ENCODE data around the gene SUMF2. TPM values are rescaled to one million over a fixed set of nuclear protein-coding genes. Genes with fewer than 3 reads are reported as not detected.

SUMF2 gene
- total and polyA plus RNA-seq, 2 experiments from 2014 or later, result 186 to 188 TPM

DNA sequence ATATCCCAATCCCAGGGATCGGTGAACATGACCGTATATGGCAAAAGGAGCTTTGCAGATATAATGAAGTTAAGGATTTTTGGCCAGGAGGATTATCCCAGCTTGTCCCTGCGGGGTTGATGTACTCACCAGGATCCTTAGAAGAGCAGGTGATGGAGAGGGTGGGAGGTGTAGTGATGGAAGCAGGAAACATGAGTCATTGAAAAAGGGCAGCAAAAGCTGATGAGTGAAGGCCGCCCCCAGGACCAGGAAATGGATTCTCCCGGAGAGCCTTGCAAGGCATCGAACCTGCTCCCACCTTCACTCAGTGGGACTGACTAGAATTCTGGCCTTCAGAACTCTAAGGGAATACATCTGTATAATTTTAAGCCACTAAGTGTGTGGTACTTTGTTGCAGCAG, 57.4 kb downstream of the SUMF2 start:
- no peaks in the 10 kb centered on the region for H3K9me3 ChIP-seq (ENCODE audit: low read depth)
- H4K20me1 ChIP-seq (ENCODE audit: insufficient read depth), result no peaks in the 10 kb centered on the region
- DNase-seq, result no peak
- H2AFZ ChIP-seq, result no peak overlapping the region
- no peak overlapping the region for H3K4me3 ChIP-seq
- no peaks in the 10 kb centered on the region for H3F3A ChIP-seq (ENCODE audit: insufficient read depth)
- TF ChIP-seq EZH2phosphoT487 (IDR thresholded peaks at IDR 0.05; ENCODE audit: insufficient read depth, low read depth) (no peak), EZH2 (IDR thresholded peaks at IDR 0.05; ENCODE audit: insufficient read depth, poor library complexity, severe bottlenecking) (no peak)
- H3K79me2 ChIP-seq (ENCODE audit: insufficient read depth), result no peaks in the 10 kb centered on the region
- H3K9me2 ChIP-seq (ENCODE audit: insufficient read depth), result no peaks in the 10 kb centered on the region
- in situ Hi-C loops (cut with MboI), result no loop called here
- no peak overlapping the region for H3K9ac ChIP-seq
- H3K36me3 ChIP-seq (ENCODE audit: low read depth), result no peaks in the 10 kb centered on the region
- H3K27ac ChIP-seq, result no peak overlapping the region
- WGBS, 2 experiments (ENCODE audit: low coverage in 1 of 2, low lambda C conversion rate in 2 of 2, missing lambda C conversion rate in 2 of 2), result 56 to 60% methylated on average over 6 of the region's 6 CpGs
- no peaks in the 10 kb centered on the region for H3K4me1 ChIP-seq (ENCODE audit: insufficient read depth)
- peaks cover 1% of the 10 kb centered on the region; the same call in 1 of the 2 replicates for H3K27me3 ChIP-seq (replicated peaks; ENCODE audit: insufficient read depth)
- no peak overlapping the region for H3K4me2 ChIP-seq (ENCODE audit: unreplicated experiment)

DNA sequence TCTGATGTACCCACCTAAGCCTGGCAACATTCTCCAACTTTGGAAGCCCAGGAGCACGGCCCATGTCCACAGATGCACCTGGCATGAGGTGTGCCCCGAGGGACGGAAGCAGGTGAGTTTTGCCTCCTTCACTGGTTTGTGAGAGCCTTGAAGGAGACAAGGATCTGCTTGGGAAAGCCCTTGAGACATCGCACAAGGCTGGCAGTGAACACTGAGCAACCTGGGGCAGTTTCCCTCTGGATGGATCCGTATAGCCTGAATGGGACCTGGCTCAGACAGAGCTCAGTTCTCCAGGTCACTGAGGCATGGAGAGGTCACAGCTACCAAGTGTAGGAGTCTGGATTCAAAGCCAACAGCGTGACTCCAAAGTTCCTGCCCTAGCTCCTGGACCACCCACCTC, 60.9 kb downstream of the SUMF2 start:
- no peaks in the 10 kb centered on the region for H3F3A ChIP-seq (ENCODE audit: insufficient read depth)
- DNase-seq, result no peak
- H3K9me2 ChIP-seq (ENCODE audit: insufficient read depth), result no peaks in the 10 kb centered on the region
- no peaks in the 10 kb centered on the region for H3K36me3 ChIP-seq (ENCODE audit: low read depth)
- no peak overlapping the region for H2AFZ ChIP-seq
- H3K9me3 ChIP-seq (ENCODE audit: low read depth), result no peaks in the 10 kb centered on the region
- in situ Hi-C loops (cut with MboI), result no loop called here
- H3K9ac ChIP-seq, result no peak overlapping the region
- no peaks in the 10 kb centered on the region for H3K79me2 ChIP-seq (ENCODE audit: insufficient read depth)
- no peaks in the 10 kb centered on the region for H3K27me3 ChIP-seq (replicated peaks; ENCODE audit: insufficient read depth)
- H3K4me1 ChIP-seq (ENCODE audit: insufficient read depth), result no peaks in the 10 kb centered on the region
- TF ChIP-seq EZH2 (IDR thresholded peaks at IDR 0.05; ENCODE audit: insufficient read depth, poor library complexity, severe bottlenecking), result no peak
- TF ChIP-seq EZH2phosphoT487 (IDR thresholded peaks at IDR 0.05; ENCODE audit: insufficient read depth, low read depth), result no peak
- H3K27ac ChIP-seq, result no peak overlapping the region
- H3K4me3 ChIP-seq, result no peak overlapping the region
- H4K20me1 ChIP-seq (ENCODE audit: insufficient read depth), result no peaks in the 10 kb centered on the region
- no peak overlapping the region for H3K4me2 ChIP-seq (ENCODE audit: unreplicated experiment)
- 39 to 44% methylated on average over 6 of the region's 6 CpGs for WGBS, 2 experiments (ENCODE audit: low coverage in 1 of 2, low lambda C conversion rate in 2 of 2, missing lambda C conversion rate in 2 of 2)

GRCh38 chr7:56125831-56126230, 61.7 kb downstream of the SUMF2 start:
- no peak overlapping the region for H2AFZ ChIP-seq
- H3K36me3 ChIP-seq (ENCODE audit: low read depth), result no peaks in the 10 kb centered on the region
- in situ Hi-C loops (cut with MboI), result no loop called here
- no peaks in the 10 kb centered on the region for H3K9me3 ChIP-seq (ENCODE audit: low read depth)
- no peaks in the 10 kb centered on the region for H3K9me2 ChIP-seq (ENCODE audit: insufficient read depth)
- no peak for DNase-seq
- H4K20me1 ChIP-seq (ENCODE audit: insufficient read depth), result no peaks in the 10 kb centered on the region
- H3K79me2 ChIP-seq (ENCODE audit: insufficient read depth), result no peaks in the 10 kb centered on the region
- H3K27ac ChIP-seq, result no peak overlapping the region
- TF ChIP-seq EZH2 (IDR thresholded peaks at IDR 0.05; ENCODE audit: insufficient read depth, poor library complexity, severe bottlenecking) (no peak), EZH2phosphoT487 (IDR thresholded peaks at IDR 0.05; ENCODE audit: insufficient read depth, low read depth) (no peak)
- H3K4me2 ChIP-seq (ENCODE audit: unreplicated experiment), result no peak overlapping the region
- no peaks in the 10 kb centered on the region for H3K4me1 ChIP-seq (ENCODE audit: insufficient read depth)
- no peaks in the 10 kb centered on the region for H3F3A ChIP-seq (ENCODE audit: insufficient read depth)
- no peak overlapping the region for H3K4me3 ChIP-seq
- 51% methylated on average over 8 of the region's 8 CpGs for WGBS, 2 experiments (ENCODE audit: low coverage in 1 of 2, low lambda C conversion rate in 2 of 2, missing lambda C conversion rate in 2 of 2)
- H3K27me3 ChIP-seq (replicated peaks; ENCODE audit: insufficient read depth), result no peaks in the 10 kb centered on the region
- H3K9ac ChIP-seq, result no peak overlapping the region

- H3K36me3 ChIP-seq (ENCODE audit: low read depth), result no peaks in the 10 kb centered on the region
- no peaks in the 10 kb centered on the region for H3K27me3 ChIP-seq (replicated peaks; ENCODE audit: insufficient read depth)
- in situ Hi-C loops (cut with MboI), result no loop called here
- no peaks in the 10 kb centered on the region for H3K4me1 ChIP-seq (ENCODE audit: insufficient read depth)
- H2AFZ ChIP-seq, result no peak overlapping the region
- no peaks in the 10 kb centered on the region for H4K20me1 ChIP-seq (ENCODE audit: insufficient read depth)
- no peaks in the 10 kb centered on the region for H3F3A ChIP-seq (ENCODE audit: insufficient read depth)
- 11 to 15% methylated on average over 7 of the region's 7 CpGs for WGBS, 2 experiments (ENCODE audit: low coverage in 1 of 2, low lambda C conversion rate in 2 of 2, missing lambda C conversion rate in 2 of 2)
- H3K79me2 ChIP-seq (ENCODE audit: insufficient read depth), result no peaks in the 10 kb centered on the region
- no peak for DNase-seq
- H3K9ac ChIP-seq, result no peak overlapping the region
- H3K4me3 ChIP-seq, result no peak overlapping the region
- no peaks in the 10 kb centered on the region for H3K9me2 ChIP-seq (ENCODE audit: insufficient read depth)
- no peaks in the 10 kb centered on the region for H3K9me3 ChIP-seq (ENCODE audit: low read depth)
- no peak overlapping the region for H3K4me2 ChIP-seq (ENCODE audit: unreplicated experiment)
- TF ChIP-seq EZH2 (IDR thresholded peaks at IDR 0.05; ENCODE audit: insufficient read depth, poor library complexity, severe bottlenecking), result no peak
- H3K27ac ChIP-seq, result no peak overlapping the region
Measured at GRCh38 chr7:56127241-56127975, 63.3 kb downstream of the SUMF2 start.

Small RNA genes within 50 kb of the gene (small RNA-seq; reads per million reads assigned to genes)
- gene SNORA15 (ENCODE audit: low read depth, low replicate concordance), result not detected
- gene SNORA22B (ENCODE audit: low read depth, low replicate concordance), result not detected

Other genes with a start within 250 kb of the SUMF2 start
- not detected in 2 replicates for gene SEPTIN14, start 201.5 kb upstream of the SUMF2 start, total RNA-seq (2014; rRNA removed; shearing (Covaris generic))
- gene SEPTIN14, start 201.5 kb upstream of the SUMF2 start, polyA plus RNA-seq (2016; fragmentation: Nextera tagmentation; extraction: Ambion mirVana), result not detected in 2 replicates
- gene ZNF713, start 176.8 kb upstream of the SUMF2 start, total RNA-seq (2014; rRNA removed; shearing (Covaris generic)), result 2.7 and 3.6 TPM in 2 replicates
- gene ZNF713, start 176.8 kb upstream of the SUMF2 start, polyA plus RNA-seq (2016; fragmentation: Nextera tagmentation; extraction: Ambion mirVana), result 0.37 and 1.2 TPM in 2 replicates
- 10.3 and 10.4 TPM in 2 replicates for gene MRPS17, start 112.4 kb upstream of the SUMF2 start, total RNA-seq (2014; rRNA removed; shearing (Covaris generic))
- gene MRPS17, start 112.4 kb upstream of the SUMF2 start, polyA plus RNA-seq (2016; fragmentation: Nextera tagmentation; extraction: Ambion mirVana), result 22.2 and 22.3 TPM in 2 replicates
- gene NIPSNAP2, start 99.7 kb upstream of the SUMF2 start, total RNA-seq (2014; rRNA removed; shearing (Covaris generic)), result 34.2 and 39.7 TPM in 2 replicates
- gene NIPSNAP2, start 99.7 kb upstream of the SUMF2 start, polyA plus RNA-seq (2016; fragmentation: Nextera tagmentation; extraction: Ambion mirVana), result 44.9 and 49.5 TPM in 2 replicates
- gene PSPH, start 12.8 kb upstream of the SUMF2 start, total RNA-seq (2014; rRNA removed; shearing (Covaris generic)), result 62.5 and 68.6 TPM in 2 replicates
- gene PSPH, start 12.8 kb upstream of the SUMF2 start, polyA plus RNA-seq (2016; fragmentation: Nextera tagmentation; extraction: Ambion mirVana), result 34.5 and 39.1 TPM in 2 replicates
- 113 and 147 TPM in 2 replicates for gene CCT6A, start 12.5 kb upstream of the SUMF2 start, total RNA-seq (2014; rRNA removed; shearing (Covaris generic))
- 137 and 148 TPM in 2 replicates for gene CCT6A, start 12.5 kb upstream of the SUMF2 start, polyA plus RNA-seq (2016; fragmentation: Nextera tagmentation; extraction: Ambion mirVana)
- gene PHKG1, start 28.7 kb downstream of the SUMF2 start, total RNA-seq (2014; rRNA removed; shearing (Covaris generic)), result 0.32 and 1.3 TPM in 2 replicates
- 0.41 TPM in 1 of 2 replicates, not detected in the other for gene PHKG1, start 28.7 kb downstream of the SUMF2 start, polyA plus RNA-seq (2016; fragmentation: Nextera tagmentation; extraction: Ambion mirVana)
- 307 and 392 TPM in 2 replicates for gene CHCHD2, start 42.2 kb downstream of the SUMF2 start, total RNA-seq (2014; rRNA removed; shearing (Covaris generic))
- 508 and 511 TPM in 2 replicates for gene CHCHD2, start 42.2 kb downstream of the SUMF2 start, polyA plus RNA-seq (2016; fragmentation: Nextera tagmentation; extraction: Ambion mirVana)
- gene NUPR2, start 52.1 kb downstream of the SUMF2 start, total RNA-seq (2014; rRNA removed; shearing (Covaris generic)), result not detected in 2 replicates
- not detected in 2 replicates for gene NUPR2, start 52.1 kb downstream of the SUMF2 start, polyA plus RNA-seq (2016; fragmentation: Nextera tagmentation; extraction: Ambion mirVana)